Activated T-cell treated with anti-CD3 and anti-CD28 coated beads, Interleukin-2, amount 50 U/mL, for 24 hours (primary cell): ENCODE data around the gene DNAJC10.

Experiments
- DNase-seq: peaks from one replicate; pipeline ENCODE4 v3.0.0-alpha.2; 2020
- H3K27ac Mint-ChIP-seq: 2 replicates; pipeline ENCODE4 v1.8.0; 2020; ENCODE audit warnings: mild to moderate bottlenecking, mixed read lengths
- H3K27me3 Mint-ChIP-seq: 2 replicates; pipeline ENCODE4 v1.8.0; 2020; ENCODE audit warnings: mixed read lengths
- H3K36me3 Mint-ChIP-seq: 2 replicates; pipeline ENCODE4 v1.8.0; 2020; ENCODE audit warnings: low read depth, mixed read lengths
- H3K4me1 Mint-ChIP-seq: 2 replicates; pipeline ENCODE4 v1.8.0; 2020; ENCODE audit warnings: low read depth, mixed read lengths
- H3K4me3 Mint-ChIP-seq: 2 replicates; pipeline ENCODE4 v1.8.0; 2020; ENCODE audit warnings: mild to moderate bottlenecking, moderate library complexity, mixed read lengths
- H3K9me3 Mint-ChIP-seq: 2 replicates; pipeline ENCODE4 v1.8.0; 2020; ENCODE audit warnings: mixed read lengths

Gene DNAJC10

DNA sequence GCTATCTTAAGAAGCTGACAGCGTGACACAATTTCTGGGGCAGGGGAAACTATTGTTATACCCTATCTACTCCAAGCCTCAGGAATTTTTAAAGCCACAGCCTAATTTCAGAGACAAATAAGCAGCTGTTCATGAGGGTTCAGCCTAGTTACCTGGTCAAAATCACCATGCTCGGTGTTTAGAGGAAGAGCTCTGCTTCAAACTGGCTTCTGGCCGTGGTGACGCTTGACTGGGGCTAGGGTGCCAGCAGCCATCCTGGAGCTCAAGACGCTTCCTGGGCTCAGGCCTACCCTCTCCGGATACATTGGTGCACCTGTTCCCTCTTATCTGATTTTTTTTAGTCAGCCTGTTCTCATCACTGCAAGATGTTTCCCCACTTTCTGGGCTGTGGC, 108.7 kb downstream of the DNAJC10 start:
- no peak overlapping the region for H3K27ac Mint-ChIP-seq
- H3K9me3 Mint-ChIP-seq: no peaks in the 10 kb centered on the region
- H3K4me3 Mint-ChIP-seq: no peak overlapping the region
- H3K27me3 Mint-ChIP-seq: peaks cover 17% of the 10 kb centered on the region
- H3K4me1 Mint-ChIP-seq: no peaks in the 10 kb centered on the region
- no peak for DNase-seq
- no peaks in the 10 kb centered on the region for H3K36me3 Mint-ChIP-seq

DNA sequence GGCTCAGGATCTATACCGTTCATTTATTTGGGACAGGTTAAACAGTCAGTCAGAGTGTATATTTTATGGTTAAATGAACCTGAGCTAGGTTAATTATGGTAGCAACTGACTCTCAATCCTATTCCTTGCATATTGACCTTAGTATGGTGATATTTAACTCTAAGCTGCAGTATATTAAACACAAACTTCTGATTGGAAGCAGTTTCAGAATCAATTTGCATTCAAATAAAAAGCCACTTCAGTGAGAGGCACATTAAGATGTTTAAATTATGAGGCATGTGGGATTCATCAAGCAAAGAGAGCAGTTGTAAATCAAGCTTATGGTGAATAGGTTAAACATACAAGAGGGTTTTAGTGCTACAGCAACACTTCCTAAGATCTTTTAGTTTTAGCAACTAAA, 110.0 kb downstream of the DNAJC10 start:
- Mint-ChIP-seq H3K4me3 (no peak overlapping the region), H3K36me3 (no peaks in the 10 kb centered on the region), H3K9me3 (no peaks in the 10 kb centered on the region), H3K27me3 (peaks cover 19% of the 10 kb centered on the region), H3K27ac (no peak overlapping the region), H3K4me1 (no peaks in the 10 kb centered on the region)
- DNase-seq: no peak

DNA sequence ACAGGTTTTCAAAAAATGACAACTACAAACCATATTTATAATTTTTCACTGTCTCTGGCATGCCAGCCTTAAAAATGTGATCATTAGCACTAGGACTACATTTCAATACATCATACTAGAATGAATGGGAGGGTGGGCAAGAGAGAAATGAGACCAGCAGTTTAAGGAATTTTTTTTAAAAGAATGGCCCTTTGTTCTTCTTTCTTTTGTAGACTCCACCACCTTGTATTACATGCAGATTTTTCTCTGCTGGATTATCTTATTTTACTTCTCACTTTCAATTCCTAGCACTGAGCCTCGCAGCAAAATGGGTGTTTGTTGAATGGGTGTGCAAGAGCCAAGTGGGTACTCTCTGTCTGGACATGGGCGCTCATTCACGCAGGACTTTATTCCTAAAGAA, 110.4 kb downstream of the DNAJC10 start:
- Mint-ChIP-seq H3K4me3 (no peak overlapping the region), H3K36me3 (no peaks in the 10 kb centered on the region), H3K4me1 (no peaks in the 10 kb centered on the region), H3K27me3 (peaks cover 17% of the 10 kb centered on the region), H3K27ac (no peak overlapping the region), H3K9me3 (no peaks in the 10 kb centered on the region)
- DNase-seq: no peak

DNA sequence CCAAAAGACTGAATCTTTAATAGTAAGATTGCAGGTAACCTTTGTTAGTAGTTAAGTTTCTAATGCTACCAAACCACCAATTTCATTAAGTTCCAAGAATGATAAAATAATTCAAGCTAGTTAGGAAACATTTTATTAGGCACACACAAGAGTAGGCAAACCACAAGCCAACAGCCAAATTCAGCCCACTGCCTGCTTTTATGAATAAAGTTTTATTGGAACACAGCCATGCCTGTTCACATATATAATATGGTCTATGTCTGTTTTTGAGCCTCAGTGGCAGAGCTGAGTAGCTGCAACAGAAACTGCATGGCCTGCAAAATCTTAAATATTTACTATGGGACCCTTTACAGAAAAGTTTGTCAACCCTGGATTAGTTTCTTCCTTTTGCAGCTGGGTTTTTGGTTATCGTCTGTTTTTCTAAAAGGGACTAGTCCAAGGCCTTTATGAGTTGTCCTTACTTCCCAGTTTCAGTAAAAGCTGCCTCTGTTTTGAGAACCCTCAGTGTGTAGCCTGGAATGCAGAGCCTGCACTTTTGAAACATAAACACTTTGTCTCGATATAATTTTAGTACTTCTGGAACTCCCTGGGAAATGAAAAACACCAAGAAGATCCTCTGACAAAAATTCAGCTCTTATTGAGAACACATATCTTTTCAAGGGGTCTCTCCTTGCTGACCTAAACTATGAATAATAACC, 111.3 kb downstream of the DNAJC10 start:
- Mint-ChIP-seq H3K4me3 (no peak overlapping the region), H3K27ac (no peak overlapping the region), H3K4me1 (no peaks in the 10 kb centered on the region), H3K9me3 (no peaks in the 10 kb centered on the region), H3K27me3 (peaks cover 21% of the 10 kb centered on the region), H3K36me3 (no peaks in the 10 kb centered on the region)
- DNase-seq: no peak

DNA sequence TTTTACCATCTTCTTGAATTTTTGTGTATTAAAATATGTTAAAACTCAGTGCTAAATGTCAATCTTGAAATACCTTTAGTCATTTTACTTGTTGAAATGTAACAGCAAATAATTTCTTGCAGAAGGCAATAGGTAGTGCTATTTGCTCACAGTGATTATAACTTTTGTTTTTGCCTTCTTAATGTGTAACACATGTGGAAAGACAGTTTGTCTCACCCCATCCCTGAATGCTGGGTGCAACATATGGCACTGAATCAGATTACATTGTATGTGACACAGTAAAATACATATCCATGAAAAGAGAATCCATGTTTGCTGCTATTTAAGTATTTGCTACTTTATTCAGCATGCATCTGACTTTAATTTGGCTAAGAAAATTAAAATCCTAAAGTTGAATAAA, 115.0 kb downstream of the DNAJC10 start:
- H3K9me3 Mint-ChIP-seq: no peaks in the 10 kb centered on the region
- DNase-seq: no peak
- no peaks in the 10 kb centered on the region for H3K36me3 Mint-ChIP-seq
- H3K27me3 Mint-ChIP-seq: peaks cover 32% of the 10 kb centered on the region
- no peak overlapping the region for H3K4me3 Mint-ChIP-seq
- no peak overlapping the region for H3K27ac Mint-ChIP-seq
- H3K4me1 Mint-ChIP-seq: no peaks in the 10 kb centered on the region

DNA sequence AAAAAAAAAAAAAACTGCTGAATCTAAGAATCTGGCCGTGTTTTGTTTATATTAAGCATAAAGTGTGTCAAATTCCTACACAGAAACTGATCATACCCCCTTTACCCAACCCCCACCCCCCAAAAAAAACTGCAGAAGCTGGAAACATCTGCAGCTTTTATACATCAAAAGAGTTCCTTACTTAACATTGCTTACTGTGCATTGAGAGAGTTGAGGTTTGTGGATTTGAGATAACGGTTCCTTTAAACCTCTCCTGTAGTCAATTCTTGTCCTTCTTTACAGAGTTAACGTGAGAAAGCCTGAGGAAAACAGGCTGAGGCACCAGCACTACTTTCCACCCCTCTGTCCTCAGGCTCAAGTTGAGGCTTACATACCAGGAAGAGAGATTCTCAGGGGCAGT, 115.9 kb downstream of the DNAJC10 start:
- H3K4me1 Mint-ChIP-seq: no peaks in the 10 kb centered on the region
- no peak for DNase-seq
- no peaks in the 10 kb centered on the region for H3K36me3 Mint-ChIP-seq
- no peak overlapping the region for H3K27ac Mint-ChIP-seq
- peaks cover 32% of the 10 kb centered on the region for H3K27me3 Mint-ChIP-seq
- no peak overlapping the region for H3K4me3 Mint-ChIP-seq
- H3K9me3 Mint-ChIP-seq: no peaks in the 10 kb centered on the region

- DNase-seq: no peak
- no peak overlapping the region for H3K4me3 Mint-ChIP-seq
- no peak overlapping the region for H3K27ac Mint-ChIP-seq
- H3K36me3 Mint-ChIP-seq: no peaks in the 10 kb centered on the region
- peaks cover 42% of the 10 kb centered on the region for H3K27me3 Mint-ChIP-seq
- H3K4me1 Mint-ChIP-seq: no peaks in the 10 kb centered on the region
- no peaks in the 10 kb centered on the region for H3K9me3 Mint-ChIP-seq
Measured at GRCh38 chr2:182833084-182833854, 117.2 kb downstream of the DNAJC10 start.

- Mint-ChIP-seq H3K4me1 (no peaks in the 10 kb centered on the region), H3K9me3 (no peaks in the 10 kb centered on the region), H3K36me3 (no peaks in the 10 kb centered on the region), H3K27me3 (peaks cover 48% of the 10 kb centered on the region), H3K4me3 (no peak overlapping the region), H3K27ac (no peak overlapping the region)
- no peak for DNase-seq
Measured at GRCh38 chr2:182834293-182834692, 118.2 kb downstream of the DNAJC10 start.

GRCh38 chr2:182836451-182836850, 120.4 kb downstream of the DNAJC10 start:
- H3K9me3 Mint-ChIP-seq: no peaks in the 10 kb centered on the region

More at GRCh38 chr2:182836451-182836850, 120.4 kb downstream of the DNAJC10 start:
- DNase-seq: no peak
- Mint-ChIP-seq H3K36me3 (no peaks in the 10 kb centered on the region), H3K27ac (no peak overlapping the region), H3K4me3 (no peak overlapping the region), H3K4me1 (no peaks in the 10 kb centered on the region), H3K27me3 (peaks cover 46% of the 10 kb centered on the region)
